HepG2 (cell line): ENCODE measurements around the gene THADA. TPM values are rescaled to one million over a fixed set of nuclear protein-coding genes. Genes with fewer than 3 reads are reported as not detected.

ENCODE experiments used
- AKAP8 ChIP-seq: sonication (generic); formaldehyde crosslinking; IDR thresholded peaks from 2 replicates; pipeline ENCODE4 v1.5.1; 2020; ENCODE audit warnings: mild to moderate bottlenecking, missing genetic modification reagents
- CBFB ChIP-seq: sonication (generic); formaldehyde crosslinking; IDR thresholded peaks from 2 replicates; pipeline ENCODE4 v1.4.0; 2020; ENCODE audit warnings: missing genetic modification reagents
- ETV6 ChIP-seq: sonication (generic); formaldehyde crosslinking; conservative IDR thresholded peaks from 2 replicates; pipeline ENCODE4 v1.4.0; 2020; ENCODE audit warnings: missing genetic modification reagents
- GABPA ChIP-seq, 2 experiments: IDR thresholded peaks; 2 replicates each; pipeline ENCODE4 v1.6.1; 2011 to 2016; ENCODE audit warnings: low read depth in 2 of 2, low read length in 1 of 2, missing biosample characterization in 1 of 2, missing genetic modification characterization in 1 of 2
- ISL2 ChIP-seq: sonication (generic); formaldehyde crosslinking; IDR thresholded peaks from 2 replicates; pipeline ENCODE4 v1.5.0; 2020; ENCODE audit warnings: missing genetic modification reagents
- JUN ChIP-seq: sonication (generic); formaldehyde crosslinking; IDR thresholded peaks from 2 replicates; pipeline ENCODE4 v1.4.0; 2020; ENCODE audit warnings: mild to moderate bottlenecking, missing genetic modification reagents
- MAFF ChIP-seq: IDR thresholded peaks from 2 replicates; pipeline ENCODE4 v1.6.1; 2011; ENCODE audit warnings: low read depth, low read length, improper control_type of control experiment
- MIXL1 ChIP-seq: IDR thresholded peaks from 2 replicates; pipeline ENCODE4 v1.6.1; 2016
- MLXIP ChIP-seq: sonication (generic); formaldehyde crosslinking; IDR thresholded peaks from 2 replicates; pipeline ENCODE4 v1.9.0; 2021; ENCODE audit warnings: missing genetic modification reagents, borderline replicate concordance
- NCOR1 ChIP-seq: fragments of 200-600 bp; sonication (generic); IDR thresholded peaks from 2 replicates; pipeline ENCODE4 v1.7.0; 2017; ENCODE audit warnings: antibody characterized with exemption, low read length, borderline replicate concordance
- POLR2AphosphoS2 ChIP-seq: IDR thresholded peaks from 2 replicates; pipeline ENCODE4 v1.6.1; 2011; ENCODE audit warnings: low read depth, low read length, improper control_type of control experiment
- RXRB ChIP-seq: IDR thresholded peaks from 2 replicates; pipeline ENCODE4 v1.6.1; 2016; ENCODE audit warnings: borderline replicate concordance, missing genetic modification reagents, missing compliant biosample characterization
- SAP130 ChIP-seq: IDR thresholded peaks from 2 replicates; pipeline ENCODE4 v1.6.1; 2016; ENCODE audit warnings: low read depth
- SMARCE1 ChIP-seq: fragments of 450-650 bp; IDR thresholded peaks from 2 replicates; pipeline ENCODE4 v1.6.1; 2017; ENCODE audit warnings: borderline replicate concordance
- SP140L ChIP-seq: sonication (generic); formaldehyde crosslinking; IDR thresholded peaks from 2 replicates; pipeline ENCODE4 v1.4.0; 2020; ENCODE audit warnings: missing genetic modification reagents, borderline replicate concordance
- THAP8 ChIP-seq: sonication (generic); formaldehyde crosslinking; IDR thresholded peaks from 2 replicates; pipeline ENCODE4 v1.5.1; 2020; ENCODE audit warnings: missing genetic modification reagents, mild to moderate bottlenecking, borderline replicate concordance
- U2AF2 ChIP-seq: fragments of 200-400 bp; formaldehyde crosslinking; IDR thresholded peaks from 2 replicates; pipeline ENCODE4 v1.6.1; 2017; ENCODE audit warnings: low read depth, mild to moderate bottlenecking, low read length
- ZEB1 ChIP-seq: IDR thresholded peaks from 2 replicates; pipeline ENCODE4 v1.6.1; 2012; ENCODE audit warnings: mild to moderate bottlenecking, low read depth, inconsistent platforms; ENCODE audit not compliant: insufficient replicate concordance
- ZKSCAN8 ChIP-seq: IDR thresholded peaks from 2 replicates; pipeline ENCODE4 v1.6.1; 2016; ENCODE audit warnings: borderline replicate concordance, missing genetic modification reagents, missing compliant biosample characterization
- ZMAT3 ChIP-seq: sonication (generic); formaldehyde crosslinking; conservative IDR thresholded peaks from 2 replicates; pipeline ENCODE4 v1.7.0; 2021; ENCODE audit warnings: missing genetic modification reagents
- ZNF225 ChIP-seq: sonication (generic); formaldehyde crosslinking; IDR thresholded peaks from 2 replicates; pipeline ENCODE4 v1.4.0; 2020; ENCODE audit warnings: mild to moderate bottlenecking, missing genetic modification reagents
- ZNF256 ChIP-seq: sonication (generic); formaldehyde crosslinking; conservative IDR thresholded peaks from 2 replicates; pipeline ENCODE4 v1.4.0; 2020; ENCODE audit warnings: missing genetic modification reagents
- ZNF260 ChIP-seq: sonication (generic); formaldehyde crosslinking; IDR thresholded peaks from 2 replicates; pipeline ENCODE4 v1.4.0; 2020; ENCODE audit warnings: missing genetic modification reagents, low read depth, mild to moderate bottlenecking, borderline replicate concordance
- ZNF30 ChIP-seq: sonication (generic); formaldehyde crosslinking; IDR thresholded peaks from 2 replicates; pipeline ENCODE4 v1.5.0; 2020; ENCODE audit warnings: mild to moderate bottlenecking, missing genetic modification reagents
- ZNF337 ChIP-seq: sonication (generic); formaldehyde crosslinking; IDR thresholded peaks from 2 replicates; pipeline ENCODE4 v1.5.1; 2020; ENCODE audit warnings: missing genetic modification reagents, low read depth, mild to moderate bottlenecking, borderline replicate concordance
- ZNF441 ChIP-seq: sonication (generic); formaldehyde crosslinking; IDR thresholded peaks from 2 replicates; pipeline ENCODE4 v1.7.0; 2021; ENCODE audit warnings: missing genetic modification reagents, borderline replicate concordance
- polyA plus RNA-seq, 8 experiments: library from polyadenylated mRNA; depleted of rRNA in 3 of 8; stranded (reverse) in 7 of 8; unstranded in 1 of 8; fragments of >200 nt; fragmentation: Illumina TruSeq in 4 of 8; extraction: Trizol in 4 of 8; gene quantifications; 2 replicates each; pipeline versions ENCODE4 v1.2.1 to v1.2.3, GENCODE V29; 2011 to 2016; ENCODE audit warnings: low read depth in 4 of 8, missing spikeins in 1 of 8, mixed read lengths in 1 of 8; ENCODE audit not compliant: insufficient read depth in 1 of 8
- total RNA-seq, 5 experiments: library from RNA; depleted of rRNA; stranded (reverse); fragments of >200 nt; fragmentation: Illumina TruSeq; extraction: Trizol; gene quantifications; 2 replicates each; pipeline ENCODE4 v1.2.3, GENCODE V29; 2016; ENCODE audit warnings: low read depth in 1 of 5
- TF ChIP-seq, protein P1 (sequence below): sonication (generic); formaldehyde crosslinking; IDR thresholded peaks from 2 replicates; pipeline ENCODE4 v1.4.0; 2020; ENCODE audit warnings: missing genetic modification reagents

Gene THADA
- total and polyA plus RNA-seq, 2 of the 13 experiments (the other 11 are each of a cell fraction or from before 2014, with no cell fraction given) = 12.7 to 21.7 TPM

- TF ChIP-seq MLXIP (CRISPR knock-in tag) (0 out of 2 replicates have a peak, but pooled peaks have one; percentile 56), SP140L (peak; percentile 63; the same call in 1 of the 2 replicates), ZMAT3 (CRISPR knock-in tag) (0 out of 2 replicates have a peak, but pooled peaks have one; percentile 48), ZNF260 (CRISPR knock-in tag) (no peak), ZNF441 (CRISPR knock-in tag) (peak; percentile 81; the same call in 1 of the 2 replicates), SAP130 (CRISPR knock-in tag) (peak; percentile 95), ETV6 (CRISPR knock-in tag) (0 out of 2 replicates have a peak, but pooled peaks have one; percentile 14), AKAP8 (CRISPR knock-in tag) (0 out of 2 replicates have a peak, but pooled peaks have one; percentile 73), GABPA (IDR thresholded peaks at IDR 0.05; ENCODE audit: low read depth, low read length) (no peak), GABPA (CRISPR knock-in tag; IDR thresholded peaks at IDR 0.05; ENCODE audit: low read depth) (peak; percentile 69), U2AF2 (no peak), ISL2 (peak; percentile 97), ZNF337 (CRISPR knock-in tag) (0 out of 2 replicates have a peak, but pooled peaks have one; percentile 55), JUN (CRISPR knock-in tag) (peak; percentile 100), ZNF256 (no peak), MAFF (0 out of 2 replicates have a peak, but pooled peaks have one; percentile 12), SMARCE1 (peak; percentile 76), CBFB (CRISPR knock-in tag) (peak; percentile 98), ZKSCAN8 (CRISPR knock-in tag) (peak; percentile 94), ZNF30 (CRISPR knock-in tag) (no peak), NCOR1 (peak; percentile 89), ZNF225 (CRISPR knock-in tag) (no peak), MIXL1 (CRISPR knock-in tag) (peak; percentile 94), THAP8 (CRISPR knock-in tag) (no peak), ZEB1 (peak; percentile 32), POLR2AphosphoS2 (no peak), RXRB (CRISPR knock-in tag) (peak; percentile 96)
- TF ChIP-seq, protein P1, sequence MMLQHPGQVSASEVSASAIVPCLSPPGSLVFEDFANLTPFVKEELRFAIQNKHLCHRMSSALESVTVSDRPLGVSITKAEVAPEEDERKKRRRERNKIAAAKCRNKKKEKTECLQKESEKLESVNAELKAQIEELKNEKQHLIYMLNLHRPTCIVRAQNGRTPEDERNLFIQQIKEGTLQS (CRISPR knock-in tag) = peak; percentile 100
Observed at GRCh38 chr2:43293744-43294695, 301.8 kb downstream of the THADA start (continued).
